Dermis microvascular lymphatic vessel endothelial cell (primary cell): Measurements from ENCODE around the gene SERINC1. TPM values are rescaled to one million over a fixed set of nuclear protein-coding genes. Genes with fewer than 3 reads are reported as not detected.

ENCODE experiments used
- DNase-seq, 2 donors: peaks; one replicate each; pipeline versions ENCODE4 v3.0.0 to v3.0.0-alpha.2; 2010; ENCODE audit warnings: low read depth in 2 of 2
- total RNA-seq: library from RNA; depleted of rRNA; stranded (reverse); fragments of >200 nt; gene quantifications from 2 replicates; pipeline ENCODE4 v1.2.1, GENCODE V29; 2014

Gene SERINC1
- total RNA-seq, 1 donor from 2014 or later, result 164 TPM

- DNase-seq, result no peak
Measured at GRCh38 chr6:122393351-122393896, 78.2 kb downstream of the SERINC1 start.

Other genes with a start within 250 kb of the SERINC1 start
- 18.7 and 22.8 TPM in 2 replicates for gene HSF2, start 72.2 kb downstream of the SERINC1 start, total RNA-seq
- 0.13 TPM in 2 replicates for gene PKIB, start 138.6 kb upstream of the SERINC1 start, total RNA-seq